Loucy (cell line): ENCODE measurements around the gene ACAN.

Experiments used
- H2AFZ ChIP-seq: fragments of 200-600 bp; sonication (generic); 2 replicates; pipeline ENCODE4 v1.6.0; 2016; ENCODE audit warnings: antibody characterized with exemption, mild to moderate bottlenecking, low read length, moderate library complexity
- H3F3A ChIP-seq: fragments of 200-600 bp; 2 replicates; pipeline ENCODE4 v1.6.0; 2016; ENCODE audit warnings: antibody characterized with exemption, low read depth, mild to moderate bottlenecking
- H3K27me3 ChIP-seq: fragments of 200-600 bp; sonication (generic); 2 replicates; pipeline ENCODE4 v1.6.1; 2014; ENCODE audit warnings: low read length, mild to moderate bottlenecking; ENCODE audit not compliant: insufficient read depth, poor library complexity, severe bottlenecking
- H3K36me3 ChIP-seq: fragments of 200-600 bp; sonication (generic); 2 replicates; pipeline ENCODE4 v1.6.1; 2016; ENCODE audit warnings: low read length; ENCODE audit not compliant: insufficient read depth
- H3K4me1 ChIP-seq: fragments of 200-600 bp; sonication (generic); 2 replicates; pipeline ENCODE4 v1.5.1; 2014; ENCODE audit warnings: low read length, mild to moderate bottlenecking; ENCODE audit not compliant: insufficient read depth, poor library complexity, severe bottlenecking
- H3K4me2 ChIP-seq: fragments of 200-600 bp; sonication (generic); 2 replicates; pipeline ENCODE4 v1.6.0; 2014; ENCODE audit warnings: antibody characterized with exemption, low read length, low read depth, mild to moderate bottlenecking; ENCODE audit not compliant: poor library complexity, severe bottlenecking
- H3K4me3 ChIP-seq: fragments of 200-600 bp; sonication (generic); 2 replicates; pipeline ENCODE4 v1.5.1; 2014; ENCODE audit warnings: low read length, mild to moderate bottlenecking, mixed read lengths; ENCODE audit not compliant: poor library complexity, severe bottlenecking
- H3K79me2 ChIP-seq: fragments of 200-600 bp; sonication (generic); 2 replicates; pipeline ENCODE4 v1.6.1; 2014; ENCODE audit warnings: low read length; ENCODE audit not compliant: insufficient read depth
- H3K9ac ChIP-seq: fragments of 200-600 bp; sonication (generic); 2 replicates; pipeline ENCODE4 v1.6.0; 2014; ENCODE audit warnings: mild to moderate bottlenecking, low read depth, low read length, moderate library complexity; ENCODE audit not compliant: poor library complexity, severe bottlenecking
- H3K9me2 ChIP-seq: fragments of 200-600 bp; sonication (generic); replicated peaks from 2 replicates; pipeline ENCODE4 v1.6.1; 2016; ENCODE audit warnings: low read depth, low read length, mixed read lengths
- H3K9me3 ChIP-seq: fragments of 200-600 bp; sonication (generic); 2 replicates; pipeline ENCODE4 v1.6.1; 2014; ENCODE audit warnings: mild to moderate bottlenecking, antibody characterized with exemption, low read length, low read depth; ENCODE audit not compliant: insufficient read depth
- H4K20me1 ChIP-seq: fragments of 200-600 bp; sonication (generic); 2 replicates; pipeline ENCODE4 v1.6.0; 2014; ENCODE audit warnings: antibody characterized with exemption, low read length, mild to moderate bottlenecking; ENCODE audit not compliant: insufficient read depth, poor library complexity, severe bottlenecking
- CTCF ChIP-seq: fragments of 200-600 bp; sonication (generic); conservative IDR thresholded peaks from 2 replicates; pipeline ENCODE4 v1.5.1; 2014; ENCODE audit warnings: mild to moderate bottlenecking, antibody characterized with exemption, low read length
- EZH2phosphoT487 ChIP-seq: fragments of 200-600 bp; IDR thresholded peaks from 2 replicates; pipeline ENCODE4 v1.6.1; 2018; ENCODE audit warnings: antibody characterized with exemption, mild to moderate bottlenecking, moderate library complexity, borderline replicate concordance

The ACAN gene

GRCh38 chr15:88904257-88904623, 101.0 kb downstream of the ACAN start:
- Histone ChIP-seq H3K9ac (peak overlapping the region; percentile 31), H3K79me2 (peaks cover 24% of the 10 kb centered on the region; the same call in 1 of the 2 replicates), H3K4me2 (peak overlapping the region; percentile 53), H3K36me3 (peaks cover 37% of the 10 kb centered on the region; the same call in 1 of the 2 replicates), H3K4me3 (peak overlapping the region; percentile 22), H3K9me3 (no peaks in the 10 kb centered on the region), H3K9me2 (no peaks in the 10 kb centered on the region), H4K20me1 (peaks cover 11% of the 10 kb centered on the region), H3K27me3 (no peaks in the 10 kb centered on the region), H2AFZ (no peak overlapping the region), H3K4me1 (peaks cover 11% of the 10 kb centered on the region), H3F3A (no peaks in the 10 kb centered on the region)
- TF ChIP-seq CTCF = no peak

GRCh38 chr15:88904624-88905327, 101.5 kb downstream of the ACAN start:
- Histone ChIP-seq H3F3A (no peaks in the 10 kb centered on the region), H3K9me2 (no peaks in the 10 kb centered on the region), H3K36me3 (peaks cover 37% of the 10 kb centered on the region; the same call in 1 of the 2 replicates), H3K4me1 (peaks cover 16% of the 10 kb centered on the region), H3K9ac (peak overlapping the region; percentile 31), H3K4me2 (peak overlapping the region; percentile 53), H3K4me3 (peak overlapping the region; percentile 22), H4K20me1 (peaks cover 11% of the 10 kb centered on the region), H2AFZ (no peak overlapping the region), H3K79me2 (peaks cover 29% of the 10 kb centered on the region; the same call in 1 of the 2 replicates), H3K9me3 (no peaks in the 10 kb centered on the region), H3K27me3 (no peaks in the 10 kb centered on the region)
- TF ChIP-seq CTCF = peak; percentile 97
- no peak for TF ChIP-seq EZH2phosphoT487

- no peaks in the 10 kb centered on the region for H3F3A ChIP-seq
- no peak for TF ChIP-seq CTCF
- TF ChIP-seq EZH2phosphoT487 = no peak
- peaks cover 15% of the 10 kb centered on the region for H4K20me1 ChIP-seq
- no peaks in the 10 kb centered on the region for H3K27me3 ChIP-seq
- no peak overlapping the region for H2AFZ ChIP-seq
- peaks cover 36% of the 10 kb centered on the region; the same call in 1 of the 2 replicates for H3K79me2 ChIP-seq
- H3K9me3 ChIP-seq = no peaks in the 10 kb centered on the region
- H3K9me2 ChIP-seq = no peaks in the 10 kb centered on the region
- H3K36me3 ChIP-seq = peaks cover 31% of the 10 kb centered on the region; the same call in 1 of the 2 replicates
- H3K9ac ChIP-seq = no peak overlapping the region
- H3K4me1 ChIP-seq = peaks cover 18% of the 10 kb centered on the region
- H3K4me2 ChIP-seq = no peak overlapping the region
- H3K4me3 ChIP-seq = no peak overlapping the region
These were observed 102.3 kb downstream of the ACAN start for GRCh38 chr15:88905576-88905975.
